ENCODE data around the gene ADAM8.

Gene ADAM8

GRCh38 chr10:133259602-133259989 is 17.1 kb downstream of the ADAM8 start:
- no peak overlapping the region for H3K27ac ChIP-seq (ENCODE audit: low read length)
- peaks cover 11% of the 10 kb centered on the region for H3K4me1 ChIP-seq (ENCODE audit: control insufficient read depth, insufficient read depth, low read length)
- WGBS (ENCODE audit: insufficient coverage, insufficient read length) = no CpG with 5 or more reads among the region's 12 CpGs
- no peaks in the 10 kb centered on the region for H3K9me3 ChIP-seq (ENCODE audit: control insufficient read depth, insufficient read depth, low read length)
- DNase-seq (ENCODE audit: low read depth, low spot score) = no peak
- H3K36me3 ChIP-seq (ENCODE audit: control insufficient read depth, insufficient read depth, low read length) = no peaks in the 10 kb centered on the region; the same call in 1 of the 2 replicates
- H3K27me3 ChIP-seq (ENCODE audit: control insufficient read depth, insufficient read depth, low read length) = no peaks in the 10 kb centered on the region
- H3K4me3 ChIP-seq (ENCODE audit: low read length) = no peak overlapping the region

- WGBS (ENCODE audit: insufficient coverage, insufficient read length) = no CpG with 5 or more reads among the region's 24 CpGs
- H3K4me1 ChIP-seq (ENCODE audit: control insufficient read depth, insufficient read depth, low read length) = peaks cover 11% of the 10 kb centered on the region
- no peaks in the 10 kb centered on the region for H3K27me3 ChIP-seq (ENCODE audit: control insufficient read depth, insufficient read depth, low read length)
- DNase-seq (ENCODE audit: low read depth, low spot score) = no peak
- H3K27ac ChIP-seq (ENCODE audit: low read length) = no peak overlapping the region
- H3K4me3 ChIP-seq (ENCODE audit: low read length) = no peak overlapping the region
- no peaks in the 10 kb centered on the region; the same call in 1 of the 2 replicates for H3K36me3 ChIP-seq (ENCODE audit: control insufficient read depth, insufficient read depth, low read length)
- no peaks in the 10 kb centered on the region for H3K9me3 ChIP-seq (ENCODE audit: control insufficient read depth, insufficient read depth, low read length)
Measured at GRCh38 chr10:133258818-133259601, 17.7 kb downstream of the ADAM8 start.

- Histone ChIP-seq H3K4me3 (ENCODE audit: low read length) (no peak overlapping the region), H3K27ac (ENCODE audit: low read length) (no peak overlapping the region)
- WGBS (ENCODE audit: insufficient coverage, insufficient read length) = no CpG with 5 or more reads among the region's 21 CpGs
Measured at GRCh38 chr10:133258066-133258817, 18.4 kb downstream of the ADAM8 start.

GRCh38 chr10:133257489-133258065 is 19.1 kb downstream of the ADAM8 start:
- DNase-seq (ENCODE audit: low read depth, low spot score) = no peak
- no CpG with 5 or more reads among the region's 27 CpGs for WGBS (ENCODE audit: insufficient coverage, insufficient read length)
- no peaks in the 10 kb centered on the region for H3K9me3 ChIP-seq (ENCODE audit: control insufficient read depth, insufficient read depth, low read length)
- peak overlapping the region; percentile 16; the same call in 1 of the 2 replicates for H3K4me3 ChIP-seq (ENCODE audit: low read length)
- H3K4me1 ChIP-seq (ENCODE audit: control insufficient read depth, insufficient read depth, low read length) = peaks cover 11% of the 10 kb centered on the region
- no peaks in the 10 kb centered on the region; the same call in 1 of the 2 replicates for H3K36me3 ChIP-seq (ENCODE audit: control insufficient read depth, insufficient read depth, low read length)
- no peak overlapping the region for H3K27ac ChIP-seq (ENCODE audit: low read length)
- no peaks in the 10 kb centered on the region for H3K27me3 ChIP-seq (ENCODE audit: control insufficient read depth, insufficient read depth, low read length)

More at GRCh38 chr10:133258066-133258817, 18.4 kb downstream of the ADAM8 start:
- Histone ChIP-seq H3K36me3 (ENCODE audit: control insufficient read depth, insufficient read depth, low read length) (no peaks in the 10 kb centered on the region; the same call in 1 of the 2 replicates), H3K4me1 (ENCODE audit: control insufficient read depth, insufficient read depth, low read length) (peaks cover 11% of the 10 kb centered on the region), H3K9me3 (ENCODE audit: control insufficient read depth, insufficient read depth, low read length) (no peaks in the 10 kb centered on the region), H3K27me3 (ENCODE audit: control insufficient read depth, insufficient read depth, low read length) (no peaks in the 10 kb centered on the region)
- no peak for DNase-seq (ENCODE audit: low read depth, low spot score)

- H3K4me3 ChIP-seq (ENCODE audit: low read length) = no peak overlapping the region
- H3K27me3 ChIP-seq (ENCODE audit: control insufficient read depth, insufficient read depth, low read length) = no peaks in the 10 kb centered on the region
- H3K9me3 ChIP-seq (ENCODE audit: control insufficient read depth, insufficient read depth, low read length) = no peaks in the 10 kb centered on the region
- DNase-seq (ENCODE audit: low read depth, low spot score) = no peak
- no peak overlapping the region for H3K27ac ChIP-seq (ENCODE audit: low read length)
- peaks cover 8% of the 10 kb centered on the region for H3K4me1 ChIP-seq (ENCODE audit: control insufficient read depth, insufficient read depth, low read length)
- no CpG with 5 or more reads among the region's 15 CpGs for WGBS (ENCODE audit: insufficient coverage, insufficient read length)
- H3K36me3 ChIP-seq (ENCODE audit: control insufficient read depth, insufficient read depth, low read length) = no peaks in the 10 kb centered on the region; the same call in 1 of the 2 replicates
Measured at GRCh38 chr10:133255323-133255722, 21.3 kb downstream of the ADAM8 start.

GRCh38 chr10:133254421-133255120 is 22.1 kb downstream of the ADAM8 start:
- Histone ChIP-seq H3K36me3 (ENCODE audit: control insufficient read depth, insufficient read depth, low read length) (no peaks in the 10 kb centered on the region; the same call in 1 of the 2 replicates), H3K9me3 (ENCODE audit: control insufficient read depth, insufficient read depth, low read length) (no peaks in the 10 kb centered on the region), H3K27me3 (ENCODE audit: control insufficient read depth, insufficient read depth, low read length) (no peaks in the 10 kb centered on the region), H3K27ac (ENCODE audit: low read length) (no peak overlapping the region), H3K4me3 (ENCODE audit: low read length) (no peak overlapping the region), H3K4me1 (ENCODE audit: control insufficient read depth, insufficient read depth, low read length) (peaks cover 8% of the 10 kb centered on the region)
- no peak for DNase-seq (ENCODE audit: low read depth, low spot score)
- no CpG with 5 or more reads among the region's 13 CpGs for WGBS (ENCODE audit: insufficient coverage, insufficient read length)

- no peaks in the 10 kb centered on the region for H3K9me3 ChIP-seq (ENCODE audit: control insufficient read depth, insufficient read depth, low read length)
- WGBS (ENCODE audit: insufficient coverage, insufficient read length) = no CpG with 5 or more reads among the region's 22 CpGs
Measured at GRCh38 chr10:133253361-133253955, 23.2 kb downstream of the ADAM8 start.

DNA sequence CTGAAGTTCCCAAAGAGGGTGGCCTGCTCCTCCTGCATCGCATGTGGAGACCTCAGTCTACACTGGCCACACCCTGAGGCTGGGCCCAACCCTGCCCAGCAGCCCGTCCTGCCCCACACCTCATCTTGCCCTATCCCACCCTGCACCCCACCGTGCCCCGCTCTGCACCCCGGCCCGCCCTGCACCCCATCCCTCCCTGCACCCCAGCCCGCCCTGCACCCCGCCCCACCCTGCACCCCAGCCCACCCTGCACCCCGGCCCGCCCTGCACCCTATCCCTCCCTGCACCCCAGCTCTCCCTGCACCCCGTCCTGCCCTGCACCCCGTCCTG is 24.5 kb downstream of the ADAM8 start:
- no peaks in the 10 kb centered on the region for H3K9me3 ChIP-seq (ENCODE audit: control insufficient read depth, insufficient read depth, low read length)
- WGBS (ENCODE audit: insufficient coverage, insufficient read length) = no CpG with 5 or more reads among the region's 12 CpGs
- no peak for DNase-seq (ENCODE audit: low read depth, low spot score)
- no peaks in the 10 kb centered on the region for H3K36me3 ChIP-seq (ENCODE audit: control insufficient read depth, insufficient read depth, low read length)
- H3K27ac ChIP-seq (ENCODE audit: low read length) = no peak overlapping the region
- H3K4me3 ChIP-seq (ENCODE audit: low read length) = no peak overlapping the region
- H3K27me3 ChIP-seq (ENCODE audit: control insufficient read depth, insufficient read depth, low read length) = no peaks in the 10 kb centered on the region
- H3K4me1 ChIP-seq (ENCODE audit: control insufficient read depth, insufficient read depth, low read length) = peaks cover 5% of the 10 kb centered on the region; the same call in 1 of the 2 replicates

More at GRCh38 chr10:133253361-133253955, 23.2 kb downstream of the ADAM8 start:
- H3K27me3 ChIP-seq (ENCODE audit: control insufficient read depth, insufficient read depth, low read length) = no peaks in the 10 kb centered on the region
- H3K27ac ChIP-seq (ENCODE audit: low read length) = no peak overlapping the region
- no peak overlapping the region for H3K4me3 ChIP-seq (ENCODE audit: low read length)
- DNase-seq (ENCODE audit: low read depth, low spot score) = no peak
- peaks cover 6% of the 10 kb centered on the region; the same call in 1 of the 2 replicates for H3K4me1 ChIP-seq (ENCODE audit: control insufficient read depth, insufficient read depth, low read length)
- H3K36me3 ChIP-seq (ENCODE audit: control insufficient read depth, insufficient read depth, low read length) = no peaks in the 10 kb centered on the region; the same call in 1 of the 2 replicates

DNA sequence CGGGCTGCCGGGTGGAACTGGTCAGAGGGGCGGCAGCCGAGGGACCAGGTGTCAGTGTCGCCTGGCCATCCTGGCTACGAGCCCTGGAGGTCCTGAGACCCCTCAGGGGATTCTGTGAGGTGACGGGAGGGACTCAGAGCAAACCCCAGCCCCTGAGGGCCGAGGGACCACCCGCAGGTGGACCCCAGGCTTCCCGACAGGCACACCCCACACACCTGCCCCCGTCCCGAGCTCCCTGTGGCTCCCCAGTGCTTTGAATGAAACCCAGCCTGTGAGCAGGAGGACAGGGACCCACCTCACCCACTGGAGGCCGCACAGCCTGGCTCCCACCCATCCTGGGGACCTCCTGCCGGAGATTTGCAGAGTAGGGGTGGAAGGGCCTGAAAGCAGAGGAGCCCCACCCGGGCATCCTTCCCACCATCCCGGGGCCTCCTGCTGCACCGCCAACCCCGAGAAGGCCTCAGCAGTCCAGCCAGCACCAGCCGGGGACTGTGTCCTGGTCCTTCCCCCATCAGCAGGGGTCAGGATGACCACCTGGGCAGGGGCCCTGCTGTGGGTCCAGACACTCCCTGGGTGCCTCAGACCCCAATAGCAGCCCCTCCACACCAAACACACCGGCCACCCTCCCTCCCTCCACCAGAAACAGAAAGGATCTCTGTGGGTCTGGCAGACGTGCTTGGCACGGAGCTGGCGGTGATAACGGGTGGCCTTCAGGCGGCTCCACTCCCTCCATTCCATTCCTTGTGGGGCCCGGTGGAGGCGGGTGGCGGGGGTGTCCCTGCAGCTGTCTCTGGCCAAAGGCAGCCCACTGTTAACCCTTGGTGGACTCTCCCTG is 25.1 kb downstream of the ADAM8 start:
- WGBS (ENCODE audit: insufficient coverage, insufficient read length) = no CpG with 5 or more reads among the region's 28 CpGs
- Histone ChIP-seq H3K9me3 (ENCODE audit: control insufficient read depth, insufficient read depth, low read length) (no peaks in the 10 kb centered on the region), H3K4me1 (ENCODE audit: control insufficient read depth, insufficient read depth, low read length) (peaks cover 5% of the 10 kb centered on the region; the same call in 1 of the 2 replicates), H3K27me3 (ENCODE audit: control insufficient read depth, insufficient read depth, low read length) (no peaks in the 10 kb centered on the region), H3K27ac (ENCODE audit: low read length) (no peak overlapping the region), H3K4me3 (ENCODE audit: low read length) (no peak overlapping the region), H3K36me3 (ENCODE audit: control insufficient read depth, insufficient read depth, low read length) (no peaks in the 10 kb centered on the region)
- no peak for DNase-seq (ENCODE audit: low read depth, low spot score)

Data from iPS DF 6.9 (cell line).